ENCODE measurements around the gene CDC20.

The CDC20 gene

GRCh38 chr1:43312663-43313515, 45.9 kb upstream of the CDC20 start:
- H3K4me1 ChIP-seq, result peaks cover 2% of the 10 kb centered on the region
- H3K79me2 ChIP-seq, result no peaks in the 10 kb centered on the region
- no peak overlapping the region for H3K27ac ChIP-seq
- no peak overlapping the region for H3K4me2 ChIP-seq (ENCODE audit: low read length)
- no peak overlapping the region for H3K9ac ChIP-seq
- TF ChIP-seq CTCF (IDR thresholded peaks at IDR 0.05), result no peak
- no peaks in the 10 kb centered on the region for H3K27me3 ChIP-seq (ENCODE audit: control insufficient read depth, insufficient read depth, low read length)
- H2AFZ ChIP-seq, result no peak overlapping the region
- H3K4me3 ChIP-seq (ENCODE audit: low read depth, low read length), result no peak overlapping the region
- no peaks in the 10 kb centered on the region for H3K36me3 ChIP-seq (ENCODE audit: control insufficient read depth, insufficient read depth, low read length)
- no peaks in the 10 kb centered on the region for H3K9me3 ChIP-seq (ENCODE audit: control insufficient read depth, low read length)

- H3K4me3 ChIP-seq (ENCODE audit: low read depth, low read length), result no peak overlapping the region
- H3K9me3 ChIP-seq (ENCODE audit: control insufficient read depth, low read length), result no peaks in the 10 kb centered on the region
- no peaks in the 10 kb centered on the region for H3K27me3 ChIP-seq (ENCODE audit: control insufficient read depth, insufficient read depth, low read length)
- no peak overlapping the region for H3K4me2 ChIP-seq (ENCODE audit: low read length)
- no peak overlapping the region for H3K27ac ChIP-seq
- H3K79me2 ChIP-seq, result no peaks in the 10 kb centered on the region
- H3K36me3 ChIP-seq (ENCODE audit: control insufficient read depth, insufficient read depth, low read length), result no peaks in the 10 kb centered on the region
- no peak overlapping the region for H2AFZ ChIP-seq
- peaks cover 2% of the 10 kb centered on the region for H3K4me1 ChIP-seq
- no peak for TF ChIP-seq CTCF (IDR thresholded peaks at IDR 0.05)
- H3K9ac ChIP-seq, result no peak overlapping the region
Measured at GRCh38 chr1:43313771-43314170, 45.0 kb upstream of the CDC20 start.

- H3K4me2 ChIP-seq (ENCODE audit: low read length), result no peak overlapping the region
- no peaks in the 10 kb centered on the region for H3K9me3 ChIP-seq (ENCODE audit: control insufficient read depth, low read length)
- no peaks in the 10 kb centered on the region for H3K27me3 ChIP-seq (ENCODE audit: control insufficient read depth, insufficient read depth, low read length)
- H3K36me3 ChIP-seq (ENCODE audit: control insufficient read depth, insufficient read depth, low read length), result no peaks in the 10 kb centered on the region
- no peak overlapping the region for H2AFZ ChIP-seq
- no peak overlapping the region for H3K27ac ChIP-seq
- no peak overlapping the region for H3K4me3 ChIP-seq (ENCODE audit: low read depth, low read length)
- TF ChIP-seq CTCF (IDR thresholded peaks at IDR 0.05), result no peak
- H3K79me2 ChIP-seq, result no peaks in the 10 kb centered on the region
- peaks cover 2% of the 10 kb centered on the region for H3K4me1 ChIP-seq
- H3K9ac ChIP-seq, result no peak overlapping the region
Measured at GRCh38 chr1:43314233-43314632, 44.5 kb upstream of the CDC20 start.

DNA sequence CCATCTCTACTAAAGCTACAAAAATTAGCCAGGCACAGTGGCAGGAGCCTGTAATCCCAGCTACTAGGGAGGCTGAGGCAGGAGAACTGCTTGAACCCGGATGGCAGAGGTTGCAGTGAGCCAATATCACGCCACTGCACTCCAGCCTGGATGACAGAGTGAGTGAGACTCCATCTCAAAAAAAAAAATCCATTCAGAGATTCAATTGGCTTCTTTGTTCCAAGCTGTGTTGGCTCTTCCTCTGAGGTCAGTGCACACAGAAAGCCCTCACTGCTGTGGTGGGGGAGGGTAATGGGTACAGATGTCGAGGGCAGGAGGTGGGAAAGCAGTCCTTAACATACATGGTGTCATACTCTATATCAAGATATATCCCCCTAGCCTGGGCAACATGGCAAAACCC, 43.3 kb upstream of the CDC20 start:
- Histone ChIP-seq H3K27ac (no peak overlapping the region), H3K79me2 (no peaks in the 10 kb centered on the region), H2AFZ (no peak overlapping the region), H3K36me3 (ENCODE audit: control insufficient read depth, insufficient read depth, low read length) (no peaks in the 10 kb centered on the region), H3K4me2 (ENCODE audit: low read length) (no peak overlapping the region), H3K4me3 (ENCODE audit: low read depth, low read length) (no peak overlapping the region), H3K9ac (no peak overlapping the region), H3K4me1 (peaks cover 2% of the 10 kb centered on the region), H3K27me3 (ENCODE audit: control insufficient read depth, insufficient read depth, low read length) (no peaks in the 10 kb centered on the region), H3K9me3 (ENCODE audit: control insufficient read depth, low read length) (no peaks in the 10 kb centered on the region)
- no peak for TF ChIP-seq CTCF (IDR thresholded peaks at IDR 0.05)
